HG03342 (cell line): Measurements from ENCODE around the gene HYAL4.
"Not testable (repeated sequence)": the region's sequence is repeated elsewhere in the genome, so short reads cannot be mapped to it uniquely, and the experiment has no call there.

Experiments
- ATAC-seq: cut with Tn5 transposase; IDR thresholded peaks from one replicate; pipeline ENCODE4 v1.9.1; 2021; ENCODE audit warnings: mild to moderate bottlenecking, moderate library complexity; ENCODE audit not compliant: unreplicated experiment

HYAL4 gene

GRCh38 chr7:123844712-123845219 is at the start of gene HYAL4:
HYAL4 (plus strand) TSS chr7:123845169; CDS start chr7:123868274, 23,105 bp downstream.
- no peak for ATAC-seq

- ATAC-seq: no peak
These were observed 49.1 kb upstream of the HYAL4 start for GRCh38 chr7:123795917-123796316.

- no peak for ATAC-seq
These were observed 48.4 kb upstream of the HYAL4 start for GRCh38 chr7:123796568-123796967.

GRCh38 chr7:123797673-123798531 is 47.1 kb upstream of the HYAL4 start:
- ATAC-seq: no peak

GRCh38 chr7:123798532-123799188 is 46.3 kb upstream of the HYAL4 start:
- no peak for ATAC-seq

- no peak for ATAC-seq
These were observed 42.7 kb upstream of the HYAL4 start for GRCh38 chr7:123802249-123802648.

GRCh38 chr7:123805287-123805686 is 39.7 kb upstream of the HYAL4 start:
- ATAC-seq: no peak

GRCh38 chr7:123809471-123809870 is 35.5 kb upstream of the HYAL4 start:
- ATAC-seq: no peak

GRCh38 chr7:123811056-123811455 is 33.9 kb upstream of the HYAL4 start:
- ATAC-seq: no peak

GRCh38 chr7:123816916-123817315 is 28.1 kb upstream of the HYAL4 start:
- ATAC-seq: no peak

GRCh38 chr7:123819001-123819400 is 26.0 kb upstream of the HYAL4 start:
- no peak for ATAC-seq

GRCh38 chr7:123819795-123820194 is 25.2 kb upstream of the HYAL4 start:
- not testable (repeated sequence) for ATAC-seq

GRCh38 chr7:123820864-123821263 is 24.1 kb upstream of the HYAL4 start:
- no peak for ATAC-seq

- no peak for ATAC-seq
These were observed 23.6 kb upstream of the HYAL4 start for GRCh38 chr7:123821320-123821719.

GRCh38 chr7:123823898-123824753 is 20.8 kb upstream of the HYAL4 start:
- peak; percentile 98 for ATAC-seq

- ATAC-seq: peak; percentile 31
These were observed 20.3 kb upstream of the HYAL4 start for GRCh38 chr7:123824754-123825067.

GRCh38 chr7:123828805-123829204 is 16.2 kb upstream of the HYAL4 start:
- no peak for ATAC-seq

GRCh38 chr7:123836656-123837055 is 8.3 kb upstream of the HYAL4 start:
- ATAC-seq: no peak

GRCh38 chr7:123839106-123839505 is 5.9 kb upstream of the HYAL4 start:
- ATAC-seq: not testable (repeated sequence)

GRCh38 chr7:123844142-123844541 is 827 bp upstream of the HYAL4 start:
- not testable (repeated sequence) for ATAC-seq

GRCh38 chr7:123845823-123846216 is 851 bp downstream of the HYAL4 start:
- ATAC-seq: no peak
